ENCODE measurements around the gene GORASP2.

GORASP2 gene

GRCh38 chr2:170974304-170974993 lies 45.4 kb downstream of the GORASP2 start:
- TF ChIP-seq EZH2phosphoT487 (IDR thresholded peaks at IDR 0.05; ENCODE audit: low read length) (no peak), EZH2 (optimal IDR thresholded peaks at IDR 0.05; ENCODE audit: low read depth, low read length) (no peak), CTCF (IDR thresholded peaks at IDR 0.05; ENCODE audit: low read length) (no peak)
- no peaks in the 10 kb centered on the region for H4K20me1 ChIP-seq (ENCODE audit: insufficient read depth, low read length)
- peaks cover 6% of the 10 kb centered on the region; the same call in 1 of the 2 replicates for H3F3A ChIP-seq (ENCODE audit: insufficient read depth, low read length)
- H3K36me3 ChIP-seq (replicated peaks; ENCODE audit: insufficient read depth, low read length): no peaks in the 10 kb centered on the region
- no peaks in the 10 kb centered on the region for H3K9me2 ChIP-seq (replicated peaks; ENCODE audit: insufficient read depth, low read length)
- no peaks in the 10 kb centered on the region for H3K79me2 ChIP-seq (ENCODE audit: low read length)
- peak overlapping the region; percentile 100 for H3K4me2 ChIP-seq (ENCODE audit: low read depth, low read length)
- DNase-seq: peak; percentile 3
- no peaks in the 10 kb centered on the region for H3K9me3 ChIP-seq (replicated peaks; ENCODE audit: insufficient read depth, low read length)
- H3K27me3 ChIP-seq (replicated peaks; ENCODE audit: insufficient read depth, low read length): no peaks in the 10 kb centered on the region
- H3K9ac ChIP-seq (ENCODE audit: low read length): no peak overlapping the region; the same call in 1 of the 2 replicates
- H3K4me3 ChIP-seq (ENCODE audit: low read length): peak overlapping the region; percentile 84; the same call in 1 of the 2 replicates
- H2AFZ ChIP-seq (ENCODE audit: low read length): peak overlapping the region; percentile 96
- no peaks in the 10 kb centered on the region for H3K4me1 ChIP-seq (ENCODE audit: low read length)
- H3K27ac ChIP-seq (ENCODE audit: low read length): no peak overlapping the region

GRCh38 chr2:170975127-170975942 lies 46.3 kb downstream of the GORASP2 start:
- Histone ChIP-seq H2AFZ (ENCODE audit: low read length) (no peak overlapping the region), H3K9ac (ENCODE audit: low read length) (no peak overlapping the region), H3K79me2 (ENCODE audit: low read length) (no peaks in the 10 kb centered on the region), H3K4me1 (ENCODE audit: low read length) (no peaks in the 10 kb centered on the region), H3K9me3 (replicated peaks; ENCODE audit: insufficient read depth, low read length) (no peaks in the 10 kb centered on the region), H3K9me2 (replicated peaks; ENCODE audit: insufficient read depth, low read length) (no peaks in the 10 kb centered on the region), H3K36me3 (replicated peaks; ENCODE audit: insufficient read depth, low read length) (no peaks in the 10 kb centered on the region), H3K4me2 (ENCODE audit: low read depth, low read length) (no peak overlapping the region), H3K27ac (ENCODE audit: low read length) (no peak overlapping the region), H4K20me1 (ENCODE audit: insufficient read depth, low read length) (no peaks in the 10 kb centered on the region), H3K27me3 (replicated peaks; ENCODE audit: insufficient read depth, low read length) (no peaks in the 10 kb centered on the region), H3F3A (ENCODE audit: insufficient read depth, low read length) (peaks cover 6% of the 10 kb centered on the region; the same call in 1 of the 2 replicates), H3K4me3 (ENCODE audit: low read length) (no peak overlapping the region)
- TF ChIP-seq EZH2phosphoT487 (IDR thresholded peaks at IDR 0.05; ENCODE audit: low read length): no peak
- TF ChIP-seq EZH2 (optimal IDR thresholded peaks at IDR 0.05; ENCODE audit: low read depth, low read length): no peak
- no peak for TF ChIP-seq CTCF (IDR thresholded peaks at IDR 0.05; ENCODE audit: low read length)
- DNase-seq: no peak

GRCh38 chr2:170975943-170976270 lies 46.9 kb downstream of the GORASP2 start:
- H3K4me3 ChIP-seq (ENCODE audit: low read length): no peak overlapping the region
- H4K20me1 ChIP-seq (ENCODE audit: insufficient read depth, low read length): no peaks in the 10 kb centered on the region
- H3K27me3 ChIP-seq (replicated peaks; ENCODE audit: insufficient read depth, low read length): no peaks in the 10 kb centered on the region
- DNase-seq: peak; percentile 1
- H3K9me3 ChIP-seq (replicated peaks; ENCODE audit: insufficient read depth, low read length): no peaks in the 10 kb centered on the region
- peaks cover 6% of the 10 kb centered on the region; the same call in 1 of the 2 replicates for H3F3A ChIP-seq (ENCODE audit: insufficient read depth, low read length)
- no peaks in the 10 kb centered on the region for H3K9me2 ChIP-seq (replicated peaks; ENCODE audit: insufficient read depth, low read length)
- no peak overlapping the region for H2AFZ ChIP-seq (ENCODE audit: low read length)
- no peaks in the 10 kb centered on the region for H3K36me3 ChIP-seq (replicated peaks; ENCODE audit: insufficient read depth, low read length)
- H3K27ac ChIP-seq (ENCODE audit: low read length): no peak overlapping the region
- no peak for TF ChIP-seq CTCF (IDR thresholded peaks at IDR 0.05; ENCODE audit: low read length)
- no peak for TF ChIP-seq EZH2 (optimal IDR thresholded peaks at IDR 0.05; ENCODE audit: low read depth, low read length)
- no peak for TF ChIP-seq EZH2phosphoT487 (IDR thresholded peaks at IDR 0.05; ENCODE audit: low read length)
- H3K4me1 ChIP-seq (ENCODE audit: low read length): no peaks in the 10 kb centered on the region
- H3K9ac ChIP-seq (ENCODE audit: low read length): no peak overlapping the region
- no peak overlapping the region for H3K4me2 ChIP-seq (ENCODE audit: low read depth, low read length)
- no peaks in the 10 kb centered on the region for H3K79me2 ChIP-seq (ENCODE audit: low read length)

Measured in MM.1S (cell line).